ENCODE results near the gene RRAS2. TPM values are rescaled to one million over a fixed set of nuclear protein-coding genes. Genes with fewer than 3 reads are reported as not detected.

RRAS2 gene
- total RNA-seq, 2 experiments from 2014 or later = 0.60 TPM; not detected in 1

DNA sequence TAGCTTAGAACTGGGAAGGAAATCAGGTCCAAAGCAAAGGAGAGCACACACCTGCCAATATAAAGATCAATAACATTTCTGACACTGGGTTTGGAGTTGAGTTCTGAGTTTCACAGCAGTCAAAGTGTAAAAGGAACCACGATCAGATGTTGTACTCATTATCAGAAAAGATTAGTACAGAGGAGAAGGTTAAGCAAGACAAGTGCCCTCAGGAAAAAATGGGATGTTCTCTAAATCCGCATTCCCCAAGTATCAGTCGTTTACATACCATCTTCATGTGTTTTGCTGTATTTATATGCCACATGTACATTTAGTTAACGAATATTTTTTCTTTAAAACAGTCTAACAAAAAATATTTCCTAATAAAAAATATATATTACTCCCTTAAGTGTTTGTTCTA is 23.0 kb upstream of the RRAS2 start:
- intact Hi-C loops (cut with micrococcal nuclease; ENCODE audit: unreplicated experiment) = no loop called here
- DNase-seq (ENCODE audit: low spot score) = no peak
- ChIA-PET CTCF (ENCODE audit: unreplicated experiment) (no interaction called here), POLR2A (no interaction called here)
- H3K9me2 ChIP-seq (ENCODE audit: insufficient read depth, low read length) = no peaks in the 10 kb centered on the region
- no peak overlapping the region for H3K4me3 ChIP-seq (ENCODE audit: low read depth, low read length, poor library complexity, severe bottlenecking)
- no peak overlapping the region for H2AFZ ChIP-seq (ENCODE audit: low read length)
- H3K4me1 ChIP-seq (ENCODE audit: insufficient read depth, low read length, poor library complexity, severe bottlenecking) = no peaks in the 10 kb centered on the region
- no peaks in the 10 kb centered on the region for H4K20me1 ChIP-seq (ENCODE audit: insufficient read depth, low read length)
- no peak for TF ChIP-seq EZH2phosphoT487 (IDR thresholded peaks at IDR 0.05; ENCODE audit: borderline replicate concordance, low read depth, low read length)
- TF ChIP-seq CTCF (conservative IDR thresholded peaks at IDR 0.05; ENCODE audit: low read length) = no peak
- H3K4me2 ChIP-seq (ENCODE audit: low read length) = no peak overlapping the region
- no peaks in the 10 kb centered on the region for H3K36me3 ChIP-seq (ENCODE audit: insufficient read depth, low read length)
- BruUV-seq (replicated peaks) = no TSS peak
- no peaks in the 10 kb centered on the region for H3K9me3 ChIP-seq (ENCODE audit: low read length)
- H3K27ac ChIP-seq (ENCODE audit: low read depth, low read length, poor library complexity, severe bottlenecking) = no peak overlapping the region
- H3K79me2 ChIP-seq (ENCODE audit: insufficient read depth, low read depth, low read length) = no peaks in the 10 kb centered on the region

DNA sequence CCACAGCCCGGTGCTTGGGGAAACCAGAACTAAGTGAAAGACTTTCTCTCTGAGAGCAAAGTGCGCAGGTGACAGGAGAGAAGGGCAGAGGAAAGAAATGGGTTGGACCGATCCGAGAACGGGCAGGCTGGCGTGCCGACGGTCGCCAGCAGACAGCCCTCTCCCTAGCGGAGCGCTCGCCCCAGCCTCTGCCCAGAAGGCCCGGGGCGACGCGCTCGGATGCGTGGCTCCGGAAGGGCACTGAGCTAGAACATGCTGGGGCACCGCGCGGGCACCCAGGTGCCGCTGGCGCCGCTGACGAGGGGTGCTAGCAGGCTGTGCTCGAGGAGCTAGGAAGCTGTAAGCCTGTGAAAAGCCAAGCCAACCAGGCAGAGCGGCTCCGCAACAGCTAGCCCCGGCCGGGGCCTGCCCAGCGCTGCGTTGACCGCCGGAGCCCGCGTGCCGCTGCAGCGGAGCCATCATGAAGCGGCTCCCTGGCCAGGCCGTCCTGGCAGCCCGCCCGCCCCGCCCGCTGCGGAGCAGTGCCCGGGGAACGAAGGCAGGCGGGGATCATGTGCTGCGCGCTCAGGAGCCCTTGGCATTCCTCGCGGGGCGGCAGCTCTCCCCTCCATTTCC is 22.1 kb upstream of the RRAS2 start:
- H2AFZ ChIP-seq (ENCODE audit: low read length) = no peak overlapping the region
- no peaks in the 10 kb centered on the region for H3K4me1 ChIP-seq (ENCODE audit: insufficient read depth, low read length, poor library complexity, severe bottlenecking)
- no peaks in the 10 kb centered on the region for H4K20me1 ChIP-seq (ENCODE audit: insufficient read depth, low read length)
- no peak for TF ChIP-seq CTCF (conservative IDR thresholded peaks at IDR 0.05; ENCODE audit: low read length)
- no peak for TF ChIP-seq EZH2phosphoT487 (IDR thresholded peaks at IDR 0.05; ENCODE audit: borderline replicate concordance, low read depth, low read length)
- intact Hi-C loops (cut with micrococcal nuclease; ENCODE audit: unreplicated experiment) = no loop called here
- ChIA-PET POLR2A (interaction anchor here (0.6 kb wide), 1 partner anchor 104 kb away, joined by 4 read pairs; no protein-coding TSS in a partner anchor), CTCF (ENCODE audit: unreplicated experiment) (no interaction called here)
- no peaks in the 10 kb centered on the region for H3K9me3 ChIP-seq (ENCODE audit: low read length)
- H3K36me3 ChIP-seq (ENCODE audit: insufficient read depth, low read length) = no peaks in the 10 kb centered on the region
- no peaks in the 10 kb centered on the region for H3K9me2 ChIP-seq (ENCODE audit: insufficient read depth, low read length)
- no peak overlapping the region for H3K4me2 ChIP-seq (ENCODE audit: low read length)
- no TSS peak for BruUV-seq (replicated peaks)
- H3K27ac ChIP-seq (ENCODE audit: low read depth, low read length, poor library complexity, severe bottlenecking) = no peak overlapping the region
- DNase-seq (ENCODE audit: low spot score) = no peak
- H3K4me3 ChIP-seq (ENCODE audit: low read depth, low read length, poor library complexity, severe bottlenecking) = no peak overlapping the region
- H3K79me2 ChIP-seq (ENCODE audit: insufficient read depth, low read depth, low read length) = no peaks in the 10 kb centered on the region

GRCh38 chr11:14380125-14380936 is 21.3 kb upstream of the RRAS2 start:
- no peak overlapping the region for H3K27ac ChIP-seq (ENCODE audit: low read depth, low read length, poor library complexity, severe bottlenecking)
- intact Hi-C loops (cut with micrococcal nuclease; ENCODE audit: unreplicated experiment) = no loop called here
- DNase-seq (ENCODE audit: low spot score) = no peak
- no TSS peak for BruUV-seq (replicated peaks)
- no peaks in the 10 kb centered on the region for H3K9me2 ChIP-seq (ENCODE audit: insufficient read depth, low read length)
- no peaks in the 10 kb centered on the region for H4K20me1 ChIP-seq (ENCODE audit: insufficient read depth, low read length)
- no peak overlapping the region for H2AFZ ChIP-seq (ENCODE audit: low read length)
- no peaks in the 10 kb centered on the region for H3K9me3 ChIP-seq (ENCODE audit: low read length)
- H3K4me1 ChIP-seq (ENCODE audit: insufficient read depth, low read length, poor library complexity, severe bottlenecking) = no peaks in the 10 kb centered on the region
- H3K4me3 ChIP-seq (ENCODE audit: low read depth, low read length, poor library complexity, severe bottlenecking) = no peak overlapping the region
- ChIA-PET POLR2A (interaction anchor here (0.6 kb wide), 1 partner anchor 103 kb away, joined by 4 read pairs; no protein-coding TSS in a partner anchor), CTCF (ENCODE audit: unreplicated experiment) (no interaction called here)
- no peak overlapping the region for H3K4me2 ChIP-seq (ENCODE audit: low read length)
- no peak for TF ChIP-seq EZH2phosphoT487 (IDR thresholded peaks at IDR 0.05; ENCODE audit: borderline replicate concordance, low read depth, low read length)
- H3K36me3 ChIP-seq (ENCODE audit: insufficient read depth, low read length) = no peaks in the 10 kb centered on the region
- no peaks in the 10 kb centered on the region for H3K79me2 ChIP-seq (ENCODE audit: insufficient read depth, low read depth, low read length)
